GM10266 (cell line): ENCODE measurements around the gene GUCA2B.

Experiments
- DNase-seq: peaks from one replicate; pipeline ENCODE4 v3.0.0; 2012; ENCODE audit errors: extremely low spot score
- TF ChIP-seq, protein P1 (sequence below): IDR thresholded peaks from 2 replicates; pipeline ENCODE4 v1.5.1; 2012; ENCODE audit warnings: mild to moderate bottlenecking, low read depth; ENCODE audit not compliant: control insufficient read depth, insufficient read depth; ENCODE audit errors: missing control alignments

The GUCA2B gene

DNA sequence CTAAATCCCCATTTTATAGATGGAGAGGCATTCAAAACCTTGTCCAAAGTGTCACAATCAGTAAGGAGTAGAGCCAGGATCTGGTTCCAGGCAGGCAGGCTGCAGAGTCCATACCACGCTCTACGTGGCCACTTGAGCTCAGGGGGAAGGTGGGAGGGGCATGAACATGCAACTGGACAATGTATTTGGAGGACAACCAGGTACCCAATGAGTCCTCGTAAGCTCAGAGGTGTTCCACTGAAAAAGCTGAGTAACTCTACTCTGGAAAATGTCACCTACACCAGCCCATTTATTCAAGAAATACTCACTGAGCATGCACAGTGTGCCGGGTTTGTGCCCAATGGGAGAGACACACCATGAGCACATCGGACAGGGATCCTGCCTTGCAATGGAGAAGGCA lies 11.2 kb upstream of the GUCA2B start:
- no peak for DNase-seq
- TF ChIP-seq, protein P1, sequence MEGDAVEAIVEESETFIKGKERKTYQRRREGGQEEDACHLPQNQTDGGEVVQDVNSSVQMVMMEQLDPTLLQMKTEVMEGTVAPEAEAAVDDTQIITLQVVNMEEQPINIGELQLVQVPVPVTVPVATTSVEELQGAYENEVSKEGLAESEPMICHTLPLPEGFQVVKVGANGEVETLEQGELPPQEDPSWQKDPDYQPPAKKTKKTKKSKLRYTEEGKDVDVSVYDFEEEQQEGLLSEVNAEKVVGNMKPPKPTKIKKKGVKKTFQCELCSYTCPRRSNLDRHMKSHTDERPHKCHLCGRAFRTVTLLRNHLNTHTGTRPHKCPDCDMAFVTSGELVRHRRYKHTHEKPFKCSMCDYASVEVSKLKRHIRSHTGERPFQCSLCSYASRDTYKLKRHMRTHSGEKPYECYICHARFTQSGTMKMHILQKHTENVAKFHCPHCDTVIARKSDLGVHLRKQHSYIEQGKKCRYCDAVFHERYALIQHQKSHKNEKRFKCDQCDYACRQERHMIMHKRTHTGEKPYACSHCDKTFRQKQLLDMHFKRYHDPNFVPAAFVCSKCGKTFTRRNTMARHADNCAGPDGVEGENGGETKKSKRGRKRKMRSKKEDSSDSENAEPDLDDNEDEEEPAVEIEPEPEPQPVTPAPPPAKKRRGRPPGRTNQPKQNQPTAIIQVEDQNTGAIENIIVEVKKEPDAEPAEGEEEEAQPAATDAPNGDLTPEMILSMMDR = no peak

DNA sequence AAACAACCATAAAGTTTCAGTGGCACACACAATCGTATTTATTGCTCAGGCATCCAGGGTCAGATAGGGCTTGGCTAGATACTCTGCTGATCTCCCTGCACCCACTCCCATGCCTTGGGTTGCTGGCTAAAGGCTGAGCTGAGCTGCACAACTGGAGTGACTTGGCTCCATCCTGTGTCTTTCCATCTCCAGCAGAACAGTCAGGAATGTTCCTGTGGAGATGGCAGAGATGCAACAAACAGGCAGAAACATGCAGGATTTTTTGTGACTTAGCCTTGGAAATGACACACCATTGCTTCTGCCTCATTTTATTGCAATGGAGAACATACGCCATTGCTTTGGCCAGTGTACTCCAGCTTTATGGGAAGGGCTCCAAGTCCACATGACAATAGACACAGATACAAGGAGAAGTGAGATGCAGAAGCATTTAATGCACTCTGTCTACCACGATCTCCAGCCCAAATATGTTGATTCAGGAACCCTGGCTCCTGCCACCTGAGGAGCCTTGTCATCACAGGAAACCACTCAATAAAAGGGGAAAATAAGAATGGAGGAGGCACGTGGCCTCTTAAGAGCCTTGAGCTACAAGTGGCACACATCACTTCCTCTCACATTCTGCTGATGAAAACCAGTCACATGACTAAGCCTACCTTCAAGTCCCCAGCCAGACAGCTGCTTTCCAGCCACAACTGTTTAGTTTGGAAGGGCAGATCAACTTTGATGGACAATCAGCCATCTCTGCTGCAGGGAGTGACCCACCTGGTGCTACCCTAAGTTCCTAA lies 10.1 kb upstream of the GUCA2B start:
- no peak for DNase-seq

DNA sequence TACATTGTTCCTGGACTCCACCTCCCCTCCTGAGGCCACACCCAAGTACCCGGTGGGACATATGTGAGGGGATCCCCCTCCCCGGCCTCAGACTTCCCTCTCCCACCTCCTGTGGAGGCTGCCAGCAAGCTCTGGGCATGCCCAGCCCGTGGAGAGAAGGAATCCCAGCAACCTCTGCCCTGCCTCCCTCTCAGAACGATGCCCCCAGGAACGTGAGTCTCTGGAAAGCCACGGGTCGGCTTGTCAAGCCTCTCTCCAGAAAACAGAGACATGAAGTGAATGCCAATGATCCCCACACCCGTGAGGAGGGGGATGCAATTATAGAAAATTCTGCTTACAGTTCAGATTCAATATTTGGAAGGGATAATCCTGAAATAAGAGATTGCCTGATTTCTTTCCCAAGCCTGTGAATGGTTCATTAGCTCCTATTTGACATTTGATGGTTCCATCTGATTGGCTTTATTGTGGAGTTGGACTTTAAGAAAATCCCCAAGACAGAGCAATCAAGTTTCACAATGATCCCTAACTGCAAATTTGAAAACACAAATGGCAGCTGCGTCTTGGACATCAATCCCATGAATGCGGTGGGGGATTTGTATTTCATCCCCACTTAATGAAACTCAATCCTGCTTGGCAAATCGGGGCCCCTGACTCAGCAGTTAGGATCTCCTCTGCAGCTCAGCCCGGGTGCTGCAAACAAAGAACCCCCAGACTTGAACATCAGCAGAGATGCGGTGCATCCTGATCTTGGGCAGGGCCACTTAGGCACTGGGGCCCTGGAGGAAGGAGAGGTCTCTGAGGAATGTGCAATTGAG lies 9.1 kb upstream of the GUCA2B start:
- no peak for DNase-seq
- TF ChIP-seq, protein P1 = no peak

More for the DNA sequence above, 10.1 kb upstream of the GUCA2B start:
- TF ChIP-seq, protein P1 = no peak

DNA sequence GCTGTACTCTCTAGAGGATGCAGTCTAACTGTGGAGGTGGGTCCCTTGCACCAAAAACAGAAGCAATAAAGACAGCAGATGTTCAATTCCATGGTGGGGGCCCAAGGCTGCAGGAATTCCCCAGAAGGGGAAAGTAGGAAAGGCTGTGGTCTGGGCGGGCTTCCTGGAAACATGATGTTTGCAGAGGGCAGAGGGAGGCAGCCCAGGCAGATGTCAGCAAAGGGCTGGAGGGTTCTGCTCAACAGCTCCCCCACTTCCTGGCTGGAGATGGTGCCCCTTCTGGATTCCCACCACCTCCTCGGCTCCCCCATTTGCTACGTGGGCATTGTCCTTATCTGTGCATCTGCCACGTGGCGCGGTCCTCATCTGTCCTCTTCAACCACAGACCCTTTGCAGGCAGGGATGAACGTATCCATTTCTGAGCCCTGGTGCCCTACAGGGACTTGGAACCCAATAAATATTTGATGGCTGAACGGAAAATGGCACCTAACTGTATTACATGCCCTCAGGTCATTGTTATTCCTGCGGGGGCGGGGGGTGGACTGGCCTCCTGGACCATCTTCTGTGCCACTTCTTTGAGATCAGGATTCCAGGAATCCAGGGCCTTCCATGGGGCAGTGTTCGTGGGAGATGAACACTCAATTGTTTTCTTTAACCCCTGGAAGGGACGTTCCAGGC lies 8.4 kb upstream of the GUCA2B start:
- no peak for DNase-seq

DNA sequence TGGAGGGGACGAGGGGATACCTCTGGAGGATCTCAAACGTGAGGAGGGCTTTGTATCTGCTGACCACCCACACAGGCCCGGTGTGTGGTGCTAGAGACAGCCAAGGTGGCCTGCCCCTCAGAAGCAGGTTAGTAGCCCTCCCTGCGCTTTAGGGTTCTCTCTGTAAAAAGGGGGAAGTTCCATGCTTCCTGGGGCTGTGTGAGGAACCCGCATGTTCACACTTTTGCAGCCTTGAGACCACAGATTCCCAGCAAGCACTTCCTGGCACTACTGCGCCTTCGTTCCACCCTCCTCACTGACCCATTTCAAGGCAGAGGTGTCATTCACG lies 7.9 kb upstream of the GUCA2B start:
- DNase-seq = no peak
- TF ChIP-seq, protein P1 = no peak

More for the DNA sequence above, 8.4 kb upstream of the GUCA2B start:
- TF ChIP-seq, protein P1 = no peak

DNA sequence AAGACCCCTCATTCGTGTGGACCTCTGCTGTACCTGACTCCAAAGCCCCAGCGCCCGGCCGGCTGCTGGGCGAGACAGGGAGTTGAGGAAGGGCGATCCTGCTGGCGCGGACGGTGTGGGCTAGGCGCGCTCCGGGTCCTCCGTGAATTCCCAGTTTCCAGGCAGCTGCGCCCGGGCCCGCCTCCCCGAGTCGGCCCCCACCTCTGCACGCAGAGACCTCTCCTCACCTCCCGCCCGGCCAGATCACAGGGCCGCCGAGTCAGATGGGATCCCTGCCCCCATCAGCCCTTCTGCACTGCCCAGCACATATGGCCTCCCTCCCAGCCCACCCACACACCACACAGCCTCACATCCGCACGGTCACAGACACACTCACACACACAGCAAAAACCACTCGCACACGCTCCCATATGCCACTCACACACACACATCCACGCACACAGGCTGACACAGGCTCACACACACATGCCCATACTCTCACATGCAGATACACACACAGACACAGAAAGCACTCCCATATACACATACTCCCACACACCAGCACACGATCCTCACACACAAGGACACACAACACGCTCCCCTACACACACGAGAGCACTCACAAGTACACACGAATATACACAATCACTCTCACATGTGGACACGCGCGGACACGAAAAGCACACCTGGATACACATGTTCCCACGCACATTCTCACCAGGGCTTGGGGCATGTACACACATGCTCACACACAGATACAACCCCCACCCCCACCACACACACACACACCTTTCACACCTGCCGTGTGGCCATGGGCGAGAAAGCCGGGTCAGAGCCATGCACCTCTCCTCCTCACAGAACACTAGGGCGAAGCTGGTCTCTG lies 7.2 kb upstream of the GUCA2B start:
- no peak for DNase-seq
- TF ChIP-seq, protein P1 = no peak
